SU-DHL-6 (cell line): Measurements from ENCODE around the gene BLOC1S1.

Experiments used
- H2AFZ ChIP-seq: fragments of 200-600 bp; sonication (generic); 2 replicates; pipeline ENCODE4 v1.6.1; 2014; ENCODE audit warnings: low read depth, mild to moderate bottlenecking, moderate library complexity, mixed read lengths, antibody characterized with exemption, low read length; ENCODE audit not compliant: severe bottlenecking
- H3F3A ChIP-seq: fragments of 200-600 bp; shearing (Covaris generic); 2 replicates; pipeline ENCODE4 v1.6.0; 2016; ENCODE audit warnings: antibody characterized with exemption, mild to moderate bottlenecking; ENCODE audit not compliant: insufficient read depth
- H3K27ac ChIP-seq: fragments of 200-600 bp; sonication (generic); 2 replicates; pipeline ENCODE4 v1.5.1; 2016; ENCODE audit warnings: low read depth, mild to moderate bottlenecking, low read length, moderate library complexity, mixed read lengths
- H3K27me3 ChIP-seq: fragments of 200-600 bp; sonication (generic), shearing (Covaris generic); 2 replicates; pipeline ENCODE4 v1.6.0; 2014; ENCODE audit warnings: mild to moderate bottlenecking, low read length
- H3K36me3 ChIP-seq: fragments of 200-600 bp; sonication (generic); 2 replicates; pipeline ENCODE4 v1.6.1; 2014; ENCODE audit warnings: mild to moderate bottlenecking, low read length, mixed read lengths
- H3K4me2 ChIP-seq: fragments of 300-600, 200-600 bp; shearing (Covaris generic), sonication (generic); 2 replicates; pipeline ENCODE4 v1.6.0; 2014; ENCODE audit warnings: low read length, low read depth, mild to moderate bottlenecking; ENCODE audit not compliant: poor library complexity, severe bottlenecking
- H3K4me3 ChIP-seq: fragments of 200-600 bp; sonication (generic); 2 replicates; pipeline ENCODE4 v1.5.1; 2014; ENCODE audit warnings: antibody characterized with exemption, low read length, mild to moderate bottlenecking, mixed read lengths; ENCODE audit not compliant: insufficient read depth, poor library complexity, severe bottlenecking
- H3K79me2 ChIP-seq: fragments of 200-600 bp; sonication (generic); 2 replicates; pipeline ENCODE4 v1.6.1; 2014; ENCODE audit warnings: mild to moderate bottlenecking, low read length, moderate library complexity; ENCODE audit not compliant: insufficient read depth
- H3K9ac ChIP-seq: fragments of 200-600 bp; sonication (generic); 2 replicates; pipeline ENCODE4 v1.7.0; 2014; ENCODE audit warnings: mild to moderate bottlenecking, low read length
- H3K9me2 ChIP-seq: fragments of 200-600 bp; sonication (generic); replicated peaks from 2 replicates; pipeline ENCODE4 v1.6.1; 2014; ENCODE audit warnings: low read length; ENCODE audit not compliant: insufficient read depth
- H3K9me3 ChIP-seq: fragments of 200-600 bp; sonication (generic); 2 replicates; pipeline ENCODE4 v1.6.1; 2014; ENCODE audit warnings: low read length, mixed read lengths; ENCODE audit not compliant: insufficient read depth
- H4K20me1 ChIP-seq: fragments of 200-600 bp; sonication (generic); 2 replicates; pipeline ENCODE4 v1.6.1; 2014; ENCODE audit warnings: low read depth, mild to moderate bottlenecking, antibody characterized with exemption, low read length, moderate library complexity, mixed read lengths
- CTCF ChIP-seq: fragments of 200-600 bp; sonication (generic); IDR thresholded peaks from one replicate; pipeline ENCODE4 v1.5.1; 2017; ENCODE audit warnings: antibody characterized with exemption, mild to moderate bottlenecking, low read length, moderate library complexity; ENCODE audit not compliant: insufficient read depth, poor library complexity, severe bottlenecking
- EZH2phosphoT487 ChIP-seq: fragments of 200-600 bp; sonication (generic), shearing (Covaris generic); conservative IDR thresholded peaks from 2 replicates; pipeline ENCODE4 v1.6.1; 2018; ENCODE audit warnings: mild to moderate bottlenecking, antibody characterized with exemption, low read length, moderate library complexity, mixed read lengths

BLOC1S1 gene

GRCh38 chr12:55719371-55719770 is 3.5 kb downstream of the BLOC1S1 start:
- H3K4me2 ChIP-seq: no peak overlapping the region
- no peaks in the 10 kb centered on the region for H3K36me3 ChIP-seq
- H3K9me3 ChIP-seq: no peaks in the 10 kb centered on the region
- H3K9me2 ChIP-seq: no peaks in the 10 kb centered on the region
- no peaks in the 10 kb centered on the region for H4K20me1 ChIP-seq
- no peak overlapping the region for H2AFZ ChIP-seq
- H3K4me3 ChIP-seq: no peak overlapping the region
- H3K27ac ChIP-seq: no peak overlapping the region
- no peak overlapping the region for H3K9ac ChIP-seq
- no peaks in the 10 kb centered on the region for H3F3A ChIP-seq
- H3K27me3 ChIP-seq: no peaks in the 10 kb centered on the region
- TF ChIP-seq EZH2phosphoT487 (no peak), CTCF (no peak)
- H3K79me2 ChIP-seq: no peaks in the 10 kb centered on the region

- TF ChIP-seq EZH2phosphoT487: no peak
- TF ChIP-seq CTCF: no peak
- H3K27me3 ChIP-seq: no peaks in the 10 kb centered on the region
- no peaks in the 10 kb centered on the region for H3K9me3 ChIP-seq
- H3F3A ChIP-seq: peaks cover 1% of the 10 kb centered on the region; the same call in 1 of the 2 replicates
- no peak within 1 kb of the TSS for H3K27ac ChIP-seq
- H2AFZ ChIP-seq: no peak within 1 kb of the TSS
- no peaks in the 10 kb centered on the region for H3K9me2 ChIP-seq
- no peak within 1 kb of the TSS for H3K4me3 ChIP-seq
- H4K20me1 ChIP-seq: no peaks in the 10 kb centered on the region
- no peak within 1 kb of the TSS for H3K4me2 ChIP-seq
- H3K36me3 ChIP-seq: no peaks in the 10 kb centered on the region
- H3K79me2 ChIP-seq: no peaks in the 10 kb centered on the region
- no peak within 1 kb of the TSS for H3K9ac ChIP-seq
Measured at GRCh38 chr12:55720071-55720564, 4.3 kb downstream of the BLOC1S1 start, which contains the start of gene RDH5. Gene RDH5 (plus strand): TSS chr12:55720393. CDS start chr12:55721185, 792 bp downstream.

GRCh38 chr12:55720894-55721444 is 5.1 kb downstream of the BLOC1S1 start:
- H3K9me3 ChIP-seq: no peaks in the 10 kb centered on the region
- H4K20me1 ChIP-seq: no peaks in the 10 kb centered on the region
- TF ChIP-seq CTCF (no peak), EZH2phosphoT487 (no peak)
- no peaks in the 10 kb centered on the region for H3K79me2 ChIP-seq
- H3K9me2 ChIP-seq: no peaks in the 10 kb centered on the region
- no peak overlapping the region for H3K9ac ChIP-seq
- no peaks in the 10 kb centered on the region for H3K36me3 ChIP-seq
- no peak overlapping the region for H3K4me3 ChIP-seq
- H3K4me2 ChIP-seq: no peak overlapping the region
- H2AFZ ChIP-seq: no peak overlapping the region
- H3K27ac ChIP-seq: no peak overlapping the region
- no peaks in the 10 kb centered on the region for H3K27me3 ChIP-seq
- H3F3A ChIP-seq: peaks cover 10% of the 10 kb centered on the region
